CD4-positive, alpha-beta T cell treated with Interferon alpha-2 for 1 hour (primary cell): ENCODE measurements around the gene GP5.

Experiments used
- DNase-seq, 2 donors: peaks; one replicate each; pipeline ENCODE4 v3.0.0-alpha.2; 2020 to 2022

GP5 gene

GRCh38 chr3:194375473-194376240 lies 23.4 kb downstream of the GP5 start:
- DNase-seq = no peak

GRCh38 chr3:194374935-194375334 lies 24.1 kb downstream of the GP5 start:
- DNase-seq = no peak

GRCh38 chr3:194373899-194374298 lies 25.2 kb downstream of the GP5 start:
- DNase-seq = no peak

GRCh38 chr3:194373028-194373427 lies 26.0 kb downstream of the GP5 start:
- DNase-seq = no peak

- DNase-seq = no peak
Observed at GRCh38 chr3:194370753-194371152, 28.3 kb downstream of the GP5 start.

GRCh38 chr3:194369522-194370279 lies 29.4 kb downstream of the GP5 start, which contains the start of gene LRRC15:
Gene LRRC15, minus strand, starts transcription at chr3:194369743. Its CDS starts 8,700 bp downstream, at chr3:194361043.
- no peak for DNase-seq

GRCh38 chr3:194368918-194369317 lies 30.1 kb downstream of the GP5 start:
- no peak for DNase-seq

GRCh38 chr3:194367992-194368841 lies 30.8 kb downstream of the GP5 start:
- no peak for DNase-seq

GRCh38 chr3:194365978-194366490 lies 33.0 kb downstream of the GP5 start:
- DNase-seq = no peak

- DNase-seq = no peak
Observed at GRCh38 chr3:194365526-194365925, 33.5 kb downstream of the GP5 start.

GRCh38 chr3:194364652-194365434 lies 34.2 kb downstream of the GP5 start:
- DNase-seq = no peak

- DNase-seq = no peak
Observed at GRCh38 chr3:194364314-194364651, 34.8 kb downstream of the GP5 start.

GRCh38 chr3:194360568-194360967 lies 38.5 kb downstream of the GP5 start:
- no peak for DNase-seq

GRCh38 chr3:194357681-194358080 lies 41.4 kb downstream of the GP5 start:
- DNase-seq = no peak

GRCh38 chr3:194355379-194355778 lies 43.7 kb downstream of the GP5 start:
- no peak for DNase-seq

- no peak for DNase-seq
Observed at GRCh38 chr3:194354315-194354714, 44.8 kb downstream of the GP5 start.

GRCh38 chr3:194352667-194353246 lies 46.3 kb downstream of the GP5 start:
- DNase-seq = no peak

- no peak for DNase-seq
Observed at GRCh38 chr3:194351952-194352536, 47.0 kb downstream of the GP5 start.

GRCh38 chr3:194351080-194351672 lies 47.9 kb downstream of the GP5 start, which contains the start of gene CPN2:
Gene CPN2, minus strand, starts transcription at chr3:194351328. Its CDS starts 8,626 bp downstream, at chr3:194342702.
- DNase-seq = no peak

- DNase-seq = no peak
Observed at GRCh38 chr3:194350726-194351071, 48.4 kb downstream of the GP5 start.

- DNase-seq = no peak
Observed at GRCh38 chr3:194348354-194348753, 50.7 kb downstream of the GP5 start.
